ENCODE results near the gene MCCC2.

DNA sequence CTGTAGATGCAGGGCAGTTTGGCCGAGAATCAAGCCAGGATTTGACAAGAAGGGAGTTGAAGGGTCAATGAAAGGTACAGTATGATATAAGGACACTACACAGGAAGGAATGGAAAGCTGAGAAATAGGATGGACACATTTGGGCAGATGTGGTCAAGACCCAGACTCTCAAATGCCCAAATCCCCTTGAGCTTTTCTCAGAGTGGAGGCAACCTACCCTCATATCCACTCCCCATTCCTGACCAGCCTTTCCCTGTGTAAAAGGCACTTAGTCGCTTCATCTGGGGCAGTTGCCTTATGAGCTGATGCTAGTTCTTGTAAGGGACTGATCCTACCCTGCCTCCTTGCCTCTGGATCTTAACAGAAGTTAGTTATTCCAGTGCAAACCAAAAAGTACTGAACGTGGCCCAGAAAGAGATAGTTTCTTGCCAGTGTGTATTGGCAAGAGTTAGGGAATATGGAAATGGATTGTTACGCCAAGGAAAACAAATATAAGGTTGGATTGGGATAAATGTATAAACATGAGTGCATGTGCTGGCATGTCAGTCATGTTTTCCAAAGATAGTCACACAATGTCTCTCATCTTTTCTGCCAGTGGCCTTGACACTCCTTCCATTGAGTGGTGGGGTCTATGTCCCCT is 4.1 kb upstream of the MCCC2 start:
- no peak for TF ChIP-seq POLR2A (IDR thresholded peaks at IDR 0.05)
- TF ChIP-seq, protein P1, sequence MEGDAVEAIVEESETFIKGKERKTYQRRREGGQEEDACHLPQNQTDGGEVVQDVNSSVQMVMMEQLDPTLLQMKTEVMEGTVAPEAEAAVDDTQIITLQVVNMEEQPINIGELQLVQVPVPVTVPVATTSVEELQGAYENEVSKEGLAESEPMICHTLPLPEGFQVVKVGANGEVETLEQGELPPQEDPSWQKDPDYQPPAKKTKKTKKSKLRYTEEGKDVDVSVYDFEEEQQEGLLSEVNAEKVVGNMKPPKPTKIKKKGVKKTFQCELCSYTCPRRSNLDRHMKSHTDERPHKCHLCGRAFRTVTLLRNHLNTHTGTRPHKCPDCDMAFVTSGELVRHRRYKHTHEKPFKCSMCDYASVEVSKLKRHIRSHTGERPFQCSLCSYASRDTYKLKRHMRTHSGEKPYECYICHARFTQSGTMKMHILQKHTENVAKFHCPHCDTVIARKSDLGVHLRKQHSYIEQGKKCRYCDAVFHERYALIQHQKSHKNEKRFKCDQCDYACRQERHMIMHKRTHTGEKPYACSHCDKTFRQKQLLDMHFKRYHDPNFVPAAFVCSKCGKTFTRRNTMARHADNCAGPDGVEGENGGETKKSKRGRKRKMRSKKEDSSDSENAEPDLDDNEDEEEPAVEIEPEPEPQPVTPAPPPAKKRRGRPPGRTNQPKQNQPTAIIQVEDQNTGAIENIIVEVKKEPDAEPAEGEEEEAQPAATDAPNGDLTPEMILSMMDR (IDR thresholded peaks at IDR 0.05) = no peak
